Liver (tissue), 9 donors: Measurements from ENCODE around the gene KCNMA1. TPM values are rescaled to one million over a fixed set of nuclear protein-coding genes. Genes with fewer than 3 reads are reported as not detected.

Source experiments
- DNase-seq: peaks from one replicate; pipeline ENCODE4 v3.0.0-alpha.2; 2017; ENCODE audit warnings: low spot score
- H3K27ac ChIP-seq, 2 donors: one replicate each; pipeline ENCODE4 v1.7.0; 2013; ENCODE audit warnings: inconsistent platforms in 2 of 2, low read length in 2 of 2, control low read depth in 1 of 2, low read depth in 1 of 2, mild to moderate bottlenecking in 1 of 2
- H3K27me3 ChIP-seq, 4 donors: one replicate each; pipeline versions ENCODE4 v1.6.1 to v1.7.0; 2013; ENCODE audit warnings: low read length in 3 of 4, inconsistent platforms in 1 of 4, mild to moderate bottlenecking in 1 of 4, moderate library complexity in 1 of 4; ENCODE audit not compliant: control insufficient read depth in 4 of 4, insufficient read depth in 4 of 4
- H3K36me3 ChIP-seq, 4 donors: one replicate each; pipeline versions ENCODE4 v1.6.1 to v1.7.0; 2013; ENCODE audit warnings: low read length in 3 of 4, mild to moderate bottlenecking in 3 of 4, low read depth in 1 of 4, moderate library complexity in 1 of 4; ENCODE audit not compliant: control insufficient read depth in 4 of 4, insufficient read depth in 3 of 4
- H3K4me1 ChIP-seq, 4 donors: one replicate each; pipeline versions ENCODE4 v1.6.1 to v1.7.0; 2013; ENCODE audit warnings: low read length in 3 of 4, mild to moderate bottlenecking in 3 of 4, moderate library complexity in 1 of 4; ENCODE audit not compliant: control insufficient read depth in 4 of 4, insufficient read depth in 4 of 4
- H3K4me3 ChIP-seq, 3 donors: one replicate each; pipeline versions ENCODE4 v1.6.1 to v1.7.0; 2013; ENCODE audit warnings: low read length in 3 of 3, control low read depth in 1 of 3, low read depth in 1 of 3, mild to moderate bottlenecking in 1 of 3
- H3K9ac ChIP-seq, 2 donors: one replicate each; pipeline ENCODE4 v1.7.0; 2013; ENCODE audit warnings: low read length in 2 of 2, mild to moderate bottlenecking in 2 of 2, moderate library complexity in 2 of 2, control low read depth in 1 of 2, low read depth in 1 of 2
- H3K9me3 ChIP-seq, 4 donors: one replicate each; pipeline versions ENCODE4 v1.6.1 to v1.7.0; 2013; ENCODE audit warnings: low read length in 3 of 4; ENCODE audit not compliant: control insufficient read depth in 4 of 4
- CTCF ChIP-seq: fragments of 150-350 bp; IDR thresholded peaks from 2 replicates; pipeline ENCODE4 v1.5.1; 2017; ENCODE audit warnings: improper control_type of control experiment, low read depth, low read length; ENCODE audit not compliant: missing input control
- EGR1 ChIP-seq, 2 donors: IDR thresholded peaks; 2 replicates each; pipeline ENCODE4 v1.6.1; 2016 to 2018; ENCODE audit warnings: antibody characterized with exemption in 2 of 2, low read depth in 2 of 2
- FOXA1 ChIP-seq: IDR thresholded peaks from 2 replicates; pipeline ENCODE4 v1.6.1; 2016; ENCODE audit warnings: antibody characterized with exemption
- FOXA2 ChIP-seq: IDR thresholded peaks from 2 replicates; pipeline ENCODE4 v1.6.1; 2016; ENCODE audit warnings: antibody characterized with exemption
- GABPA ChIP-seq, 2 donors: IDR thresholded peaks in 1 of 2; conservative IDR thresholded peaks in 1 of 2; 2 replicates each; pipeline ENCODE4 v1.6.1; 2016; ENCODE audit warnings: antibody characterized with exemption in 2 of 2, mild to moderate bottlenecking in 1 of 2, moderate library complexity in 1 of 2
- HNF4A ChIP-seq, 2 donors: conservative IDR thresholded peaks; 2 replicates each; pipeline ENCODE4 v1.6.1; 2016; ENCODE audit warnings: antibody characterized with exemption in 2 of 2, mild to moderate bottlenecking in 2 of 2
- HNF4G ChIP-seq: IDR thresholded peaks from 2 replicates; pipeline ENCODE4 v1.6.1; 2016; ENCODE audit warnings: antibody characterized with exemption
- JUND ChIP-seq, 2 donors: IDR thresholded peaks; 2 replicates each; pipeline ENCODE4 v1.6.1; 2016; ENCODE audit warnings: antibody characterized with exemption in 2 of 2
- NR2F2 ChIP-seq: IDR thresholded peaks from 2 replicates; pipeline ENCODE4 v1.6.1; 2016; ENCODE audit warnings: antibody characterized with exemption
- RAD21 ChIP-seq, 2 donors: IDR thresholded peaks; 2 replicates each; pipeline ENCODE4 v1.6.1; 2016; ENCODE audit warnings: antibody characterized with exemption in 2 of 2, mild to moderate bottlenecking in 2 of 2
- REST ChIP-seq: IDR thresholded peaks from 2 replicates; pipeline ENCODE4 v1.6.1; 2016; ENCODE audit warnings: antibody characterized with exemption, mild to moderate bottlenecking
- RXRA ChIP-seq, 2 donors: IDR thresholded peaks; 2 replicates each; pipeline ENCODE4 v1.6.1; 2017 to 2018; ENCODE audit warnings: antibody characterized with exemption in 2 of 2, mild to moderate bottlenecking in 1 of 2
- SP1 ChIP-seq: IDR thresholded peaks from 2 replicates; pipeline ENCODE4 v1.6.1; 2018; ENCODE audit warnings: antibody characterized with exemption, mild to moderate bottlenecking
- TAF1 ChIP-seq: conservative IDR thresholded peaks from 2 replicates; pipeline ENCODE4 v1.6.1; 2016; ENCODE audit warnings: antibody characterized with exemption, mild to moderate bottlenecking
- YY1 ChIP-seq: IDR thresholded peaks from 2 replicates; pipeline ENCODE4 v1.6.1; 2016; ENCODE audit warnings: antibody characterized with exemption, mild to moderate bottlenecking
- WGBS: extraction: QIAGEN DNeasy Blood & Tissue Kit; methylation state at CpG from one replicate; pipeline ENCODE4 v1.1.7; 2013; 5-methylcytosine and 5-hydroxymethylcytosine counted together
- polyA plus RNA-seq, 2 donors: library from polyadenylated mRNA; stranded (reverse) in 1 of 2; unstranded in 1 of 2; fragments of 200-250 nt in 1 of 2; fragments of >200 nt in 1 of 2; fragmentation: Nextera tagmentation in 1 of 2; extraction: Ambion mirVana in 1 of 2; gene quantifications; one replicate each; pipeline versions ENCODE4 v1.2.1 to v1.2.3, GENCODE V29; 2013 to 2015
- total RNA-seq, 2 donors: library from RNA; depleted of rRNA; stranded (reverse); fragments of >200 nt; gene quantifications; one replicate each; pipeline ENCODE4 v1.2.3, GENCODE V29; 2014
- TF ChIP-seq, protein P1 (sequence below): IDR thresholded peaks from 2 replicates; pipeline ENCODE4 v1.6.1; 2016; ENCODE audit warnings: antibody characterized with exemption
- TF ChIP-seq, protein P2 (sequence below): IDR thresholded peaks from 2 replicates; pipeline ENCODE4 v1.6.1; 2016; ENCODE audit warnings: antibody characterized with exemption
- TF ChIP-seq, protein P3 (sequence below): IDR thresholded peaks from 2 replicates; pipeline ENCODE4 v1.6.1; 2016; ENCODE audit warnings: antibody characterized with exemption
- donor health status: healthy.
- donor health status: healthy.
- donor health status: healthy.
- donor health status: healthy.
- donor health status: healthy.

KCNMA1 gene
- total and polyA plus RNA-seq, 4 donors, result 2.5 to 9.7 (median 4.7) TPM

- Histone ChIP-seq H3K36me3 (no peaks in the 10 kb centered on the region), H3K27ac (peak overlapping the region; percentile 21 to 23), H3K9me3 (no peaks in the 10 kb centered on the region), H3K9ac (no peak overlapping the region), H3K4me1 (peaks cover 10 to 29% (median 25%) of the 10 kb centered on the region in 4 donors), H3K27me3 (no peaks in the 10 kb centered on the region), H3K4me3 (no peak overlapping the region)
- TF ChIP-seq TAF1 (no peak), HNF4A (conservative IDR thresholded peaks at IDR 0.05) (peak; percentile 60 to 79), RAD21 (IDR thresholded peaks at IDR 0.05) (peak in 1 of 2 donors; percentile 10), FOXA2 (peak; percentile 74), JUND (IDR thresholded peaks at IDR 0.05) (peak in 1 of 2 donors; percentile 50), HNF4G (no peak), YY1 (peak; percentile 61), RXRA (IDR thresholded peaks at IDR 0.05) (peak; percentile 69 to 82), FOXA1 (peak; percentile 32), SP1 (peak; percentile 65), CTCF (no peak), REST (no peak), NR2F2 (no peak), GABPA (IDR thresholded peaks at IDR 0.05 in 1 of 2, conservative IDR thresholded peaks at IDR 0.05 in 1 of 2) (peak in 1 of 2 donors; percentile 23), EGR1 (IDR thresholded peaks at IDR 0.05; ENCODE audit: low read depth in 2 of 2) (peak in 1 of 2 donors; percentile 19)
- TF ChIP-seq, protein P1, sequence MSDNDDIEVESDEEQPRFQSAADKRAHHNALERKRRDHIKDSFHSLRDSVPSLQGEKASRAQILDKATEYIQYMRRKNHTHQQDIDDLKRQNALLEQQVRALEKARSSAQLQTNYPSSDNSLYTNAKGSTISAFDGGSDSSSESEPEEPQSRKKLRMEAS, result peak; percentile 48
- TF ChIP-seq, protein P2, sequence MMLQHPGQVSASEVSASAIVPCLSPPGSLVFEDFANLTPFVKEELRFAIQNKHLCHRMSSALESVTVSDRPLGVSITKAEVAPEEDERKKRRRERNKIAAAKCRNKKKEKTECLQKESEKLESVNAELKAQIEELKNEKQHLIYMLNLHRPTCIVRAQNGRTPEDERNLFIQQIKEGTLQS, result no peak
- TF ChIP-seq, protein P3, sequence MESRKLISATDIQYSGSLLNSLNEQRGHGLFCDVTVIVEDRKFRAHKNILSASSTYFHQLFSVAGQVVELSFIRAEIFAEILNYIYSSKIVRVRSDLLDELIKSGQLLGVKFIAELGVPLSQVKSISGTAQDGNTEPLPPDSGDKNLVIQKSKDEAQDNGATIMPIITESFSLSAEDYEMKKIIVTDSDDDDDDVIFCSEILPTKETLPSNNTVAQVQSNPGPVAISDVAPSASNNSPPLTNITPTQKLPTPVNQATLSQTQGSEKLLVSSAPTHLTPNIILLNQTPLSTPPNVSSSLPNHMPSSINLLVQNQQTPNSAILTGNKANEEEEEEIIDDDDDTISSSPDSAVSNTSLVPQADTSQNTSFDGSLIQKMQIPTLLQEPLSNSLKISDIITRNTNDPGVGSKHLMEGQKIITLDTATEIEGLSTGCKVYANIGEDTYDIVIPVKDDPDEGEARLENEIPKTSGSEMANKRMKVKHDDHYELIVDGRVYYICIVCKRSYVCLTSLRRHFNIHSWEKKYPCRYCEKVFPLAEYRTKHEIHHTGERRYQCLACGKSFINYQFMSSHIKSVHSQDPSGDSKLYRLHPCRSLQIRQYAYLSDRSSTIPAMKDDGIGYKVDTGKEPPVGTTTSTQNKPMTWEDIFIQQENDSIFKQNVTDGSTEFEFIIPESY, result peak; percentile 59
- 32% methylated on average over 1 of the region's 1 CpG for WGBS
- no peak for DNase-seq
These were observed 605.9 kb downstream of the KCNMA1 start for GRCh38 chr10:77031531-77032187.
